Measurements from ENCODE around the gene ANO8. TPM values are rescaled to one million over a fixed set of nuclear protein-coding genes. Genes with fewer than 3 reads are reported as not detected.

The ANO8 gene
- polyA plus RNA-seq, 1 of the 3 experiments (the other 2 are of a cell fraction) = 7.8 TPM

DNA sequence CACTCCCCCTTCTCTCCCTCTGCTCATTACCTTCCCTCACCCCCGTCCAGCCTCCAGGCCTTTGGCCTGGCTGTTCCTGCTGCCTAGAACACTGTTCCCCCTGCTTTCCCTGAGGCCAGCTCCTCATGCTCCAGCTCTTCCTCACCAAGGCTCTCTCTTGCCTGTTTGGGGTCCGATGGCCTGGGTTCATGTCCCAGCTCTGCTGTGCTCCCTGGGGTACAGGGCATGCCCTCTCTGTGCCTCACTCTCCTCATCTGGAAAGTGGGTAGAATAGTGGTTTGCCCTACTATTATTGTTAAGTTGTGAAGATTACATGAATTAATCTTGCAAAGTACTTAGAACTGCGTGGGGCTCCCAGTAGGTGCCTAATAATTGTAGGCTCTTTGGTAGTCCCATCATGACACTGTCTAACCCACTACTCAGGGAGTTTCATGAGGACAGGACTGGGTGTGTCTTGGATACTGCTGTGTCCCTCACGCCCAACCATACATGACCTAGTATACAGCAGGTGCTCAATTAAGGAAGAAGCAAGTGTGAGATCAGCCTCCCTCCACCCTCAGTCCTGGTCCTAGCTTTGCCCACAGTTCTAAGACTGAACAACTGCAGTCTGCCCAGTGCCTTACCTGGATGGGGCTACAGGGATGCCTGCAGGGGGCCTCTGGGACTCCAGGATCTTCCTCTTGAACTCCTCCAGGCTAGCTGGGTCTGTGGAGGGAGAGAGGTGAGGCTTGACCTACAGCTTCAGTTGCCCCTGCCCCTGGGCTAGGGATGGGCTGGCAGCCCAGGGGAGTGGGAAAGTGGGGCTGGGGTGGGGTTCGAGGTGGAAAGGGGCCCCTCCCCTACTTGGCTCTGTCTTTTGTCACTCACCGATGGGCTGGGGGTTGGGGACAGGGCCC, 25.5 kb upstream of the ANO8 start (continued):
- TF ChIP-seq, protein P1, sequence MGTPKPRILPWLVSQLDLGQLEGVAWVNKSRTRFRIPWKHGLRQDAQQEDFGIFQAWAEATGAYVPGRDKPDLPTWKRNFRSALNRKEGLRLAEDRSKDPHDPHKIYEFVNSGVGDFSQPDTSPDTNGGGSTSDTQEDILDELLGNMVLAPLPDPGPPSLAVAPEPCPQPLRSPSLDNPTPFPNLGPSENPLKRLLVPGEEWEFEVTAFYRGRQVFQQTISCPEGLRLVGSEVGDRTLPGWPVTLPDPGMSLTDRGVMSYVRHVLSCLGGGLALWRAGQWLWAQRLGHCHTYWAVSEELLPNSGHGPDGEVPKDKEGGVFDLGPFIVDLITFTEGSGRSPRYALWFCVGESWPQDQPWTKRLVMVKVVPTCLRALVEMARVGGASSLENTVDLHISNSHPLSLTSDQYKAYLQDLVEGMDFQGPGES (IDR thresholded peaks at IDR 0.05; ENCODE audit: low read depth, low read length) = no peak

DNA sequence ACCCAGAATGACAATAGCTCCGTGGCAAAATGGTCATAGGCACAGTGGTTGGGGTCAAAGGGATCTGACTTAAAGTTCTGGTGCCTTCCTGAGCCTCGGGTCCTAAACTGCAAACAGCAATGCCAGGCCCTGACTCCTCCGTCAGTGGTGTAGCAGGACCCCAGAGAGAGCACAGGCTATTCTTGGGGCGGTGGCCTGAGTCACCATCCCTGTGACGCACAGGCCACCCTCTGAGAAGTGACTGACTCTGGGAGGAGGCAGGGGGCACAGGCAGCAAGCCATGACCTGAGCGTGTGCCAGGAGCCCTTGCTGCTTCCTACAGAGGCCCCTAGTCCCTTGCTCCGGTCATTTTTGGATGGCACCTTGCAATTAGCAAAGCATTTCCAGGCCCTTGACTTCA, 23.7 kb upstream of the ANO8 start:
- no peaks in the 10 kb centered on the region for H3K79me2 ChIP-seq (ENCODE audit: insufficient read depth)
- H3K36me3 ChIP-seq (replicated peaks in 1 of 2; ENCODE audit: control insufficient read depth in 1 of 2, insufficient read depth in 2 of 2, low read length in 1 of 2) = no peaks in the 10 kb centered on the region
- DNase-seq = no peak
- H3K4me2 ChIP-seq = no peak overlapping the region
- H4K20me1 ChIP-seq (ENCODE audit: insufficient read depth) = no peaks in the 10 kb centered on the region
- no peaks in the 10 kb centered on the region for H3K9me3 ChIP-seq
- WGBS (ENCODE audit: low lambda C conversion rate) = 64% methylated on average over 3 of the region's 7 CpGs
- no peak overlapping the region for H3K4me3 ChIP-seq (ENCODE audit: low read depth in 2 of 2, low read length in 1 of 2)
- POLR2A ChIA-PET = no interaction called here
- H3K27ac ChIP-seq (ENCODE audit: low read depth in 2 of 2, low read length in 1 of 2) = no peak overlapping the region
- no peaks in the 10 kb centered on the region for H3K9me2 ChIP-seq
- H3K9ac ChIP-seq = no peak overlapping the region
- no peaks in the 10 kb centered on the region for H3K4me1 ChIP-seq (ENCODE audit: control insufficient read depth in 1 of 2, insufficient read depth in 2 of 2, low read depth in 1 of 2, low read length in 1 of 2)
- H3F3A ChIP-seq (replicated peaks; ENCODE audit: insufficient read depth) = no peaks in the 10 kb centered on the region
- TF ChIP-seq PBX3 (IDR thresholded peaks at IDR 0.05) (no peak), FOXM1 (IDR thresholded peaks at IDR 0.05; ENCODE audit: low read depth) (no peak), RXRA (IDR thresholded peaks at IDR 0.05; ENCODE audit: borderline replicate concordance, low read depth) (no peak), REST (IDR thresholded peaks at IDR 0.05; ENCODE audit: low read depth, low read length) (no peak), USF2 (IDR thresholded peaks at IDR 0.05; ENCODE audit: borderline replicate concordance, low read depth, low read length) (no peak), NRF1 (IDR thresholded peaks at IDR 0.05; ENCODE audit: low read depth, low read length) (no peak), RFX5 (IDR thresholded peaks at IDR 0.05; ENCODE audit: low read length) (no peak)
- TF ChIP-seq, protein P2, sequence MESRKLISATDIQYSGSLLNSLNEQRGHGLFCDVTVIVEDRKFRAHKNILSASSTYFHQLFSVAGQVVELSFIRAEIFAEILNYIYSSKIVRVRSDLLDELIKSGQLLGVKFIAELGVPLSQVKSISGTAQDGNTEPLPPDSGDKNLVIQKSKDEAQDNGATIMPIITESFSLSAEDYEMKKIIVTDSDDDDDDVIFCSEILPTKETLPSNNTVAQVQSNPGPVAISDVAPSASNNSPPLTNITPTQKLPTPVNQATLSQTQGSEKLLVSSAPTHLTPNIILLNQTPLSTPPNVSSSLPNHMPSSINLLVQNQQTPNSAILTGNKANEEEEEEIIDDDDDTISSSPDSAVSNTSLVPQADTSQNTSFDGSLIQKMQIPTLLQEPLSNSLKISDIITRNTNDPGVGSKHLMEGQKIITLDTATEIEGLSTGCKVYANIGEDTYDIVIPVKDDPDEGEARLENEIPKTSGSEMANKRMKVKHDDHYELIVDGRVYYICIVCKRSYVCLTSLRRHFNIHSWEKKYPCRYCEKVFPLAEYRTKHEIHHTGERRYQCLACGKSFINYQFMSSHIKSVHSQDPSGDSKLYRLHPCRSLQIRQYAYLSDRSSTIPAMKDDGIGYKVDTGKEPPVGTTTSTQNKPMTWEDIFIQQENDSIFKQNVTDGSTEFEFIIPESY (IDR thresholded peaks at IDR 0.05; ENCODE audit: borderline replicate concordance, low read depth) = no peak
- no peak overlapping the region for H2AFZ ChIP-seq (ENCODE audit: low read depth)
- H3K27me3 ChIP-seq (ENCODE audit: insufficient read depth) = no peaks in the 10 kb centered on the region
- CTCF ChIA-PET = interaction anchor here (1.0 to 3.7 kb wide), 5 partner anchors 9 to 31 kb away, joined by 4 to 20 read pairs (median 4); no protein-coding TSS in a partner anchor

All from SK-N-SH (cell line).